GM12872 (cell line): ENCODE measurements around the gene IGF2.
A peak's percentile ranks its signal among the peaks of the same experiment; 100 is the strongest.

Experiments used
- TF ChIP-seq, protein P1 (sequence below): IDR thresholded peaks from 3 replicates; pipeline ENCODE4 v1.5.1; 2011; ENCODE audit warnings: low read depth, mild to moderate bottlenecking, low read length, moderate library complexity; ENCODE audit not compliant: insufficient read depth

The IGF2 gene

DNA sequence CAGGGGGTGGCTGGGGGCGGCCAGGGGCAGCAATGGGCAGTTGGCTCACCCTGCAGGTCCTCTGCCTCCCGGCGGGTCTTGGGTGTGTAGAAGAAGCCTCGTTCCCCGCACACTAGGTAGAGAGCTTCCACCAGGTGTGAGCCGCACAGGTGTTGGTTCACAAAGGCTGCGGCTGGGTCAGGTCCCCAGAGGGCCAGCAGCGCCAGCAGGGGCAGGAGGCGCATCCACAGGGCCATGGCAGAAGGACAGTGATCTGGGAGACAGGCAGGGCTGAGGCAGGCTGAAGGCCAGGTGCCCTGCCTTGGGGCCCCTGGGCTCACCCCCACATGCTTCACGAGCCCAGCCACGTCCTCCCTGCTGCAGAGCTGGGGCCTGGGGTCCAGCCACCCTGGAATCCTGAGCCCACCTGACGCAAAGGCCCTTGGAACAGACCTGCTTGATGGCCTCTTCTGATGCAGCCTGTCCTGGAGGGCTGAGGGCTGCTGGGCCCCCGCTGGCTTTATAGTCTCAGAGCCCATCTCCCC, 21.6 kb upstream of the IGF2 start, which contains the start of gene INS:
Gene INS (minus strand): TSS at position 474 of the 524 bp plus-strand sequence. CDS start 238 bp downstream, at position 236.
- TF ChIP-seq, protein P1, sequence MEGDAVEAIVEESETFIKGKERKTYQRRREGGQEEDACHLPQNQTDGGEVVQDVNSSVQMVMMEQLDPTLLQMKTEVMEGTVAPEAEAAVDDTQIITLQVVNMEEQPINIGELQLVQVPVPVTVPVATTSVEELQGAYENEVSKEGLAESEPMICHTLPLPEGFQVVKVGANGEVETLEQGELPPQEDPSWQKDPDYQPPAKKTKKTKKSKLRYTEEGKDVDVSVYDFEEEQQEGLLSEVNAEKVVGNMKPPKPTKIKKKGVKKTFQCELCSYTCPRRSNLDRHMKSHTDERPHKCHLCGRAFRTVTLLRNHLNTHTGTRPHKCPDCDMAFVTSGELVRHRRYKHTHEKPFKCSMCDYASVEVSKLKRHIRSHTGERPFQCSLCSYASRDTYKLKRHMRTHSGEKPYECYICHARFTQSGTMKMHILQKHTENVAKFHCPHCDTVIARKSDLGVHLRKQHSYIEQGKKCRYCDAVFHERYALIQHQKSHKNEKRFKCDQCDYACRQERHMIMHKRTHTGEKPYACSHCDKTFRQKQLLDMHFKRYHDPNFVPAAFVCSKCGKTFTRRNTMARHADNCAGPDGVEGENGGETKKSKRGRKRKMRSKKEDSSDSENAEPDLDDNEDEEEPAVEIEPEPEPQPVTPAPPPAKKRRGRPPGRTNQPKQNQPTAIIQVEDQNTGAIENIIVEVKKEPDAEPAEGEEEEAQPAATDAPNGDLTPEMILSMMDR, result no peak

DNA sequence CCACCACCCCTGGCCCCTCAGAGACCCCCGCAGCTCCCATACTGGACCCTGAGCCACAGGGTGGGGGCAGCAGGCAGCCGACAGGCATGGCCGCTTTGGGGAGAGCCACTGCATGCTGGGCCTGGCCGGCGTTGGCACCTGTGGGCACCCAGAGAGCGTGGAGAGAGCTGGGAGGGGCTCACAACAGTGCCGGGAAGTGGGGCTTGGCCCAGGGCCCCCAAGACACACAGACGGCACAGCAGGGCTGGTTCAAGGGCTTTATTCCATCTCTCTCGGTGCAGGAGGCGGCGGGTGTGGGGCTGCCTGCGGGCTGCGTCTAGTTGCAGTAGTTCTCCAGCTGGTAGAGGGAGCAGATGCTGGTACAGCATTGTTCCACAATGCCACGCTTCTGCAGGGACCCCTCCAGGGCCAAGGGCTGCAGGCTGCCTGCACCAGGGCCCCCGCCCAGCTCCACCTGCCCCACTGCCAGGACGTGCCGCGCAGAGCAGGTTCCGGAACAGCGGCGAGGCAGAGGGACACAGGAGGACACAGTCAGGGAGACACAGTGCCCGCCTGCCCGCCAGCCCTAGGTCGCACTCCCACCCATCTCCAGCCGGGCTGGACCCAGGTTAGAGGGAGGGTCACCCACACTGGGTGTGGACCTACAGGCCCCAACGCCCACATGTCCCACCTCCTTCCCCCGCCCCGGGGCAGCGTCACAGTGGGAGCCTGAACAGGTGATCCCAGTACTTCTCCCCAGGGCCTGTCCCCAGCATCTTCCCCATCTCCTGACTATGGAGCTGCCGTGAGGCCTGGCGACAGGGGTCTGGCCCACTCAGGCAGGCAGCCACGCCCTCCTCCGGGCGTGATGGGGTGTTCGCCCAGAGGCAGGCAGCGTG, 20.6 kb upstream of the IGF2 start:
- TF ChIP-seq, protein P1, result no peak

DNA sequence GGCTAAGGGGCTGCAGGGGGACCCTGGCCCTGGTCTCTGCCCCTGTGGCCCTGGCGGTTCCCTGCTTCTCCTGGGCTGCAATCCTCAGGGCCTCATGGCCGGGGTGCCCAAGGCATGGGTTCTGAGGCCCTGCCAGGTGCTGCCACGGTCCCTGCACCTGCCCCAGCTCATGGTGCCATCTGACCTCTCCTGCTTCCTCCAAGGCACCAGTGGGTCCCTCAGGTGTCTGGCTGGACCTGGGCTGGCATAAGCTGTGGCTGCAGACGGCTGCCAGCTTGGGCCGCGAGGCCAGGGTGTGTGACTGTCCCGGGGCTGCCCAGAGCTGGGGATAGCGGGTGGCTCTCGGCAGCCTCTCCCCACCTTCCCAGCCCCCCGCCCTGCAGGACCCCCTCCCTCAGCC, 19.8 kb upstream of the IGF2 start:
- TF ChIP-seq, protein P1, result no peak

DNA sequence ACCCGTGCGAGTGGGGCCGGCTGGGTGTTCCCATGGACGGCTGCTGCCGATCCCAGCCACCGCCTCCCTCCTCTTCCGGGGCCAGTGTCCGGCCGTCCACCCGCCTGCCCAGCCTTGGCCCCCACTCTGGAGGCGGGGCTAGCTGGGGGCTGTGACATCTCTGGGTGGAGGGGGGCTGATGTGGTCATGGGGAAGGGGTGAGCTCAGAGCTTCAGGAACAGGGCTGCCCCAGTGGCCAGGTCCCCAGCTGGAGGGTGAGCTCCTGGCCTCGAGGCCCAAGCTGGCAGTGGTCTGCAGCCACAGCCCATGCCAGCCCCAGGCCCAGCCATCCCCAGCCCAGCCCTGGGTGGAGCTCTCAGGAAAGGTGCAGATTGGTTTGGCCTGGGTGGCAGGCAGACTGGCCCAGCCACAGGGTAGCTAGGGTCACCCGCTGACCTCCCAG, 19.1 kb upstream of the IGF2 start:
- TF ChIP-seq, protein P1, result no peak

DNA sequence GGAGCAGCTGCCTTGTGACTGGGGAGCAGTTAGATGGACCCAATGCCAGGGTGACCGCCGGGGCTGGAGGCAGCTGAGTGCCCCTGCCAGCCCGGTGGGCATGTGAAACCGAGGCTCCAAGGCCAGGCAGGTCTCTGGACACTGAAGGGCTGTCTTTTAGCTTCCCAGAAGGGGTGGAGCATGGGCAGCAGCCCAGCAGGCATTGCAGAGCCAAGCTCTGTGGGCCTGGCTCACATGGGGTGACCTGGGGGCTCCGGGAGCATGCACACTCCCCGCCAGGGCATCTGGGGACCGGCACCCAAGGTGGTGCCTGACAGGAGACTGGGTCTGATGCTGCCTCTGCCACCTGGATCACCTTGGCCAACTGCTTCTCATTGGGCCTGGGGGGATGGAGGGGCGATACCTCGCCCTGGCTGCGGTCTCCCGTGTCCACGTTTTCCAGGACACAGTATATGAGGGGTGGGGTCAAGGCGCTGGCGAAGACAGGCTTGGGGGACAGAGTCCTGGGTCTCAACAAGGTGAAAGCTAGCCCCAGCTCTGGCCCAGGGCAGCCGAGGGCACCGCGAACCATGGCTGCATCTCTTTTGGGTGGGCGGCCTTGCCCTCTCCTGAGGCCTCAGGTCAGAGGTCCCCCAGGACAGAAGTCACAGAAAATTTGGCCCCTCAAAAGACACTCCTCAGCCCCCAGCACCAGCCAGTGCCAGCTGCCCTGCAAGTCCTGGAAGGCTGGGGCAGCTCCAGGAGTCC, 18.3 kb upstream of the IGF2 start:
- TF ChIP-seq, protein P1, result no peak

DNA sequence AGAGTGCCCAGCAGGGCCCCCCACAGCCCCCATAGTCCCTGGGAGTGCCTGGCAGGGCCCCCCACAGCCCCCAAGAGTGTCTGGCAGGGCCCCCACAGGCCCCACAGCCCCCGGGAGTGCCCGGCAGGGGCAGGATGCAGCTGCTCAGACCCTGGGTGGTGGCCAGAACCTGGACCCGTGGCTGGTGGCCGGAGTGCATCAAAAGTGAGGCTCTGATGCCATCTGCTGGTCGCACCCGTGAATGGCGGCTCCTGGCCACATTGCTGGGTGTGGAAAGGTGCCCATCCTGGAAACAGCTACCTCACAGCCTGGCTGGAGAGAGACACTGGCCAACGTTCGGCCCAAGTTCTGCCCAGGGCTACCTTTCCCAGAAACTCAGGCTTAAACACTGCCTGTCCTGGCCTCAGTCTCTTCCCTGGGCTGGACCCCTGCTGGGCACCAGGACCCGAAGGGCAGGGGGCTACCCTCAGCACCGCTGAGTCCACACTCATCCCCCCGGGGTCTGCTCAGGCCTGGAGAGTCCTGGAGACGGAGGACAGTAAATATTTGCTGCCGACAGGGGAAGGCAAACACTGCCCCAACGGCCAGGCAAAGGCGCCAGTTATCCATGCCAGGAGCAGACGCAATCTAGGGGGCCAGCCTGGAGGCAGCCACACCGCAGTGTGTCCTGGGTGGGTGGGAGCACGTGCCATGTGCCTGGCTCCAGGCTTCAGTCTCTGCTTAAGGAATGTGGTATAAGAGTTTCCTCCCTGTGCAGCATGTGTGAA, 17.4 kb upstream of the IGF2 start:
- TF ChIP-seq, protein P1, result peak; percentile 85
